ENCODE results near the gene ZNF362.

Gene ZNF362

GRCh38 chr1:33341190-33341589, 84.9 kb downstream of the ZNF362 start:
- Histone ChIP-seq H3K4me2 (ENCODE audit: low read length) (no peak overlapping the region), H3K27ac (ENCODE audit: low read depth, low read length) (no peak overlapping the region), H3F3A (ENCODE audit: control insufficient read depth, insufficient read depth) (no peaks in the 10 kb centered on the region), H3K79me2 (ENCODE audit: control insufficient read depth, low read length) (peaks cover 98% of the 10 kb centered on the region), H3K27me3 (ENCODE audit: control insufficient read depth, low read length) (no peaks in the 10 kb centered on the region), H3K4me3 (ENCODE audit: low read length) (no peak overlapping the region), H4K20me1 (ENCODE audit: control insufficient read depth, insufficient read depth, low read depth, low read length) (peaks cover 36% of the 10 kb centered on the region), H3K9me3 (ENCODE audit: control insufficient read depth, insufficient read depth, low read length) (no peaks in the 10 kb centered on the region), H3K36me3 (ENCODE audit: control insufficient read depth, low read length) (peaks cover 48% of the 10 kb centered on the region), H3K4me1 (ENCODE audit: control insufficient read depth, low read length) (peaks cover 72% of the 10 kb centered on the region), H3K9me2 (replicated peaks; ENCODE audit: control insufficient read depth, low read length) (no peaks in the 10 kb centered on the region)
- no peak for TF ChIP-seq EZH2phosphoT487 (IDR thresholded peaks at IDR 0.05; ENCODE audit: borderline replicate concordance, low read length)
- no peak for TF ChIP-seq CTCF (IDR thresholded peaks at IDR 0.05; ENCODE audit: low read depth, low read length, poor library complexity, severe bottlenecking)

- Histone ChIP-seq H3K27me3 (ENCODE audit: control insufficient read depth, low read length) (no peaks in the 10 kb centered on the region), H3K4me3 (ENCODE audit: low read length) (peak overlapping the region; percentile 45), H3K4me1 (ENCODE audit: control insufficient read depth, low read length) (peaks cover 82% of the 10 kb centered on the region), H3K79me2 (ENCODE audit: control insufficient read depth, low read length) (peaks cover 98% of the 10 kb centered on the region), H3K27ac (ENCODE audit: low read depth, low read length) (peak overlapping the region; percentile 34), H3K36me3 (ENCODE audit: control insufficient read depth, low read length) (peaks cover 57% of the 10 kb centered on the region), H3F3A (ENCODE audit: control insufficient read depth, insufficient read depth) (no peaks in the 10 kb centered on the region), H3K9me2 (replicated peaks; ENCODE audit: control insufficient read depth, low read length) (no peaks in the 10 kb centered on the region), H3K4me2 (ENCODE audit: low read length) (peak overlapping the region; percentile 66), H3K9me3 (ENCODE audit: control insufficient read depth, insufficient read depth, low read length) (no peaks in the 10 kb centered on the region), H4K20me1 (ENCODE audit: control insufficient read depth, insufficient read depth, low read depth, low read length) (peaks cover 36% of the 10 kb centered on the region)
- TF ChIP-seq CTCF (IDR thresholded peaks at IDR 0.05; ENCODE audit: low read depth, low read length, poor library complexity, severe bottlenecking): no peak
- no peak for TF ChIP-seq EZH2phosphoT487 (IDR thresholded peaks at IDR 0.05; ENCODE audit: borderline replicate concordance, low read length)
These were observed 85.9 kb downstream of the ZNF362 start for GRCh38 chr1:33342041-33342723.

DNA sequence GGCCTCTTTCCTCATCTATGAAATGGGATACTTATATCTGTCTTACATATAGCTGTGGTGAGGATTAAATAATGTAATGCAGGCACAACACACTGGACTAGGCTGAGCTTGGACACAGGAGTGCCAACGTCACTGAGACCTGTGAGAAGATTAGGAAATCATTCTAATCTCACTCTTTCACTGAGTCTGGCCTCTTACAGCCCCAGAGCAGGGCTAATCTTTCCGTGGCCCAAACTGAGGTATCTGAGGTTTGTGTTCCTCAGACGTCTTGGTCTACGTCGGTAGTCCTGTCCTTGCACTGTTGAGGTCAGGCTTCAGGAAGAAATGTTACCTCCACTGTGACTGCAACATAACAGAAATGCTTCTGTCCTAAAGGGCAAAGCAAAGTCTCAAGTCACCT, 87.2 kb downstream of the ZNF362 start:
- TF ChIP-seq EZH2phosphoT487 (IDR thresholded peaks at IDR 0.05; ENCODE audit: borderline replicate concordance, low read length) (no peak), CTCF (IDR thresholded peaks at IDR 0.05; ENCODE audit: low read depth, low read length, poor library complexity, severe bottlenecking) (no peak)
- peaks cover 37% of the 10 kb centered on the region for H4K20me1 ChIP-seq (ENCODE audit: control insufficient read depth, insufficient read depth, low read depth, low read length)

More for the DNA sequence above, 87.2 kb downstream of the ZNF362 start:
- Histone ChIP-seq H3K4me2 (ENCODE audit: low read length) (0 out of 2 replicates have a peak overlapping the region, but pooled peaks have one; percentile 10), H3K9me2 (replicated peaks; ENCODE audit: control insufficient read depth, low read length) (no peaks in the 10 kb centered on the region), H3K4me1 (ENCODE audit: control insufficient read depth, low read length) (peaks cover 96% of the 10 kb centered on the region), H3F3A (ENCODE audit: control insufficient read depth, insufficient read depth) (no peaks in the 10 kb centered on the region), H3K4me3 (ENCODE audit: low read length) (no peak overlapping the region), H3K9me3 (ENCODE audit: control insufficient read depth, insufficient read depth, low read length) (no peaks in the 10 kb centered on the region), H3K79me2 (ENCODE audit: control insufficient read depth, low read length) (peaks cover 98% of the 10 kb centered on the region), H3K27me3 (ENCODE audit: control insufficient read depth, low read length) (no peaks in the 10 kb centered on the region), H3K27ac (ENCODE audit: low read depth, low read length) (peak overlapping the region; percentile 2; the same call in 1 of the 2 replicates), H3K36me3 (ENCODE audit: control insufficient read depth, low read length) (peaks cover 65% of the 10 kb centered on the region)
